HG03139 (cell line): ENCODE data around the gene SMIM22.

Experiments used
- ATAC-seq: cut with Tn5 transposase; IDR thresholded peaks from one replicate; pipeline ENCODE4 v1.9.1; 2021; ENCODE audit not compliant: unreplicated experiment

The SMIM22 gene

GRCh38 chr16:4795828-4796572, 831 bp downstream of the SMIM22 start:
- no peak for ATAC-seq

GRCh38 chr16:4796982-4797804, 2.0 kb downstream of the SMIM22 start:
- ATAC-seq: no peak

GRCh38 chr16:4797805-4798252, 2.7 kb downstream of the SMIM22 start:
- ATAC-seq: no peak

GRCh38 chr16:4798456-4798855, 3.3 kb downstream of the SMIM22 start:
- ATAC-seq: no peak

GRCh38 chr16:4799171-4799855, 4.1 kb downstream of the SMIM22 start:
- ATAC-seq: no peak

- no peak for ATAC-seq
Measured at GRCh38 chr16:4800290-4801041, 5.3 kb downstream of the SMIM22 start.

GRCh38 chr16:4801051-4801961, 6.1 kb downstream of the SMIM22 start:
- ATAC-seq: no peak

- peak; percentile 42 for ATAC-seq
Measured at GRCh38 chr16:4801962-4802658, 6.9 kb downstream of the SMIM22 start, which contains the start of gene ROGDI. Gene ROGDI (minus strand): TSS chr16:4802633. CDS start chr16:4802571, 62 bp downstream.

GRCh38 chr16:4802659-4803287, 7.6 kb downstream of the SMIM22 start:
- peak; percentile 85 for ATAC-seq

- ATAC-seq: no peak
Measured at GRCh38 chr16:4803401-4803844, 8.3 kb downstream of the SMIM22 start.

GRCh38 chr16:4803898-4804762, 9.0 kb downstream of the SMIM22 start:
- ATAC-seq: no peak

GRCh38 chr16:4805231-4805630, 10.1 kb downstream of the SMIM22 start:
- ATAC-seq: no peak

GRCh38 chr16:4806280-4806679, 11.1 kb downstream of the SMIM22 start:
- ATAC-seq: no peak

GRCh38 chr16:4811242-4811641, 16.1 kb downstream of the SMIM22 start:
- ATAC-seq: no peak

- ATAC-seq: no peak
Measured at GRCh38 chr16:4811773-4812172, 16.6 kb downstream of the SMIM22 start.

GRCh38 chr16:4813251-4814003, 18.3 kb downstream of the SMIM22 start:
- ATAC-seq: no peak

- ATAC-seq: no peak
Measured at GRCh38 chr16:4814046-4814445, 18.9 kb downstream of the SMIM22 start.
